ENCODE data around the gene PCAT6. TPM values are rescaled to one million over a fixed set of nuclear protein-coding genes. Genes with fewer than 3 reads are reported as not detected.

Gene PCAT6
- total and polyA plus RNA-seq, 2 experiments from 2014 or later = 7.2 to 28.1 TPM

DNA sequence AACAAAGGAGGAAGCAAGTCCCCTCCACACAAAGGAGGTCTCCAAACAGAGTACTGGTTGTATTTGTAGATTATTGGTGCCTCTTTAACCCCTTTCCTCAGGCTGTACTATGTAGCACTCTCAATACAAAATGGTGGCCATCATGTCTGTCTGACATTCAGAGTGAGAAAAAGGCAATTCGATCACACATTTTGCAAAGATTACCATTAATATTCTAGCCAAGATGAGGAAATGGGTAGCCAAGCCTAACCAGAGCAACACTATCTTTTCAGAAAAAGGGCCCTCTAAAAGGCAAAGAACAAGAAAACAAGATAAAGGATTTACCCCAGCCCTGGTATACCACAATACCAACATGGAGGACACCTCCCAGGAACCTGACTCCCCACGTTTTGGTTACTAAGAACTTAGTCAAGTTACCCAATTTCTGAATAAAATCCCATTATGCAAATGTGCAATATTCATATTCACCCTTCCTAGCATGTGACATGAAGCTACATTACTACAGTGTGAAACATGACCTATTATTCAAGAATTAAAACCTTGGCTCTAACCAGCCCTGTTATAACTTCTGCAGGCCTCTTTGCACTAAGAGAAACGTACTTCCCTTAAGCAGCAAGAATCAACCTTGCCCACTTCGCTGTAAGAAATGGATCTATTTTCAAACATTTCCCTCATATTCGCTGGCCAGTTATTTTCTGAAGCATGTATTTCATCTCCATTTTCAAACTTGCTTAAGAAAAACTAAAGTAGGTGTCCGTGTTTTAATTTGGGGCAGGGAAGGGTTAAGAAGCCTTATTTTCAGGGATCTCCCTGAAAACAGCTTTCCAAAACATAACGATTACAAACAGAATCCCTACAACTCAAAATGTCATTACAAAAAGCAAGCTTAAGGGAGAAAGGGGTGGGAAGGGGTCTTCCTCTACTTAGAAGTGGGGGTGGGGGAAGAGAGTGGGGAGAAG is 4.6 kb upstream of the PCAT6 start (continued):
- TF ChIP-seq, protein P1, sequence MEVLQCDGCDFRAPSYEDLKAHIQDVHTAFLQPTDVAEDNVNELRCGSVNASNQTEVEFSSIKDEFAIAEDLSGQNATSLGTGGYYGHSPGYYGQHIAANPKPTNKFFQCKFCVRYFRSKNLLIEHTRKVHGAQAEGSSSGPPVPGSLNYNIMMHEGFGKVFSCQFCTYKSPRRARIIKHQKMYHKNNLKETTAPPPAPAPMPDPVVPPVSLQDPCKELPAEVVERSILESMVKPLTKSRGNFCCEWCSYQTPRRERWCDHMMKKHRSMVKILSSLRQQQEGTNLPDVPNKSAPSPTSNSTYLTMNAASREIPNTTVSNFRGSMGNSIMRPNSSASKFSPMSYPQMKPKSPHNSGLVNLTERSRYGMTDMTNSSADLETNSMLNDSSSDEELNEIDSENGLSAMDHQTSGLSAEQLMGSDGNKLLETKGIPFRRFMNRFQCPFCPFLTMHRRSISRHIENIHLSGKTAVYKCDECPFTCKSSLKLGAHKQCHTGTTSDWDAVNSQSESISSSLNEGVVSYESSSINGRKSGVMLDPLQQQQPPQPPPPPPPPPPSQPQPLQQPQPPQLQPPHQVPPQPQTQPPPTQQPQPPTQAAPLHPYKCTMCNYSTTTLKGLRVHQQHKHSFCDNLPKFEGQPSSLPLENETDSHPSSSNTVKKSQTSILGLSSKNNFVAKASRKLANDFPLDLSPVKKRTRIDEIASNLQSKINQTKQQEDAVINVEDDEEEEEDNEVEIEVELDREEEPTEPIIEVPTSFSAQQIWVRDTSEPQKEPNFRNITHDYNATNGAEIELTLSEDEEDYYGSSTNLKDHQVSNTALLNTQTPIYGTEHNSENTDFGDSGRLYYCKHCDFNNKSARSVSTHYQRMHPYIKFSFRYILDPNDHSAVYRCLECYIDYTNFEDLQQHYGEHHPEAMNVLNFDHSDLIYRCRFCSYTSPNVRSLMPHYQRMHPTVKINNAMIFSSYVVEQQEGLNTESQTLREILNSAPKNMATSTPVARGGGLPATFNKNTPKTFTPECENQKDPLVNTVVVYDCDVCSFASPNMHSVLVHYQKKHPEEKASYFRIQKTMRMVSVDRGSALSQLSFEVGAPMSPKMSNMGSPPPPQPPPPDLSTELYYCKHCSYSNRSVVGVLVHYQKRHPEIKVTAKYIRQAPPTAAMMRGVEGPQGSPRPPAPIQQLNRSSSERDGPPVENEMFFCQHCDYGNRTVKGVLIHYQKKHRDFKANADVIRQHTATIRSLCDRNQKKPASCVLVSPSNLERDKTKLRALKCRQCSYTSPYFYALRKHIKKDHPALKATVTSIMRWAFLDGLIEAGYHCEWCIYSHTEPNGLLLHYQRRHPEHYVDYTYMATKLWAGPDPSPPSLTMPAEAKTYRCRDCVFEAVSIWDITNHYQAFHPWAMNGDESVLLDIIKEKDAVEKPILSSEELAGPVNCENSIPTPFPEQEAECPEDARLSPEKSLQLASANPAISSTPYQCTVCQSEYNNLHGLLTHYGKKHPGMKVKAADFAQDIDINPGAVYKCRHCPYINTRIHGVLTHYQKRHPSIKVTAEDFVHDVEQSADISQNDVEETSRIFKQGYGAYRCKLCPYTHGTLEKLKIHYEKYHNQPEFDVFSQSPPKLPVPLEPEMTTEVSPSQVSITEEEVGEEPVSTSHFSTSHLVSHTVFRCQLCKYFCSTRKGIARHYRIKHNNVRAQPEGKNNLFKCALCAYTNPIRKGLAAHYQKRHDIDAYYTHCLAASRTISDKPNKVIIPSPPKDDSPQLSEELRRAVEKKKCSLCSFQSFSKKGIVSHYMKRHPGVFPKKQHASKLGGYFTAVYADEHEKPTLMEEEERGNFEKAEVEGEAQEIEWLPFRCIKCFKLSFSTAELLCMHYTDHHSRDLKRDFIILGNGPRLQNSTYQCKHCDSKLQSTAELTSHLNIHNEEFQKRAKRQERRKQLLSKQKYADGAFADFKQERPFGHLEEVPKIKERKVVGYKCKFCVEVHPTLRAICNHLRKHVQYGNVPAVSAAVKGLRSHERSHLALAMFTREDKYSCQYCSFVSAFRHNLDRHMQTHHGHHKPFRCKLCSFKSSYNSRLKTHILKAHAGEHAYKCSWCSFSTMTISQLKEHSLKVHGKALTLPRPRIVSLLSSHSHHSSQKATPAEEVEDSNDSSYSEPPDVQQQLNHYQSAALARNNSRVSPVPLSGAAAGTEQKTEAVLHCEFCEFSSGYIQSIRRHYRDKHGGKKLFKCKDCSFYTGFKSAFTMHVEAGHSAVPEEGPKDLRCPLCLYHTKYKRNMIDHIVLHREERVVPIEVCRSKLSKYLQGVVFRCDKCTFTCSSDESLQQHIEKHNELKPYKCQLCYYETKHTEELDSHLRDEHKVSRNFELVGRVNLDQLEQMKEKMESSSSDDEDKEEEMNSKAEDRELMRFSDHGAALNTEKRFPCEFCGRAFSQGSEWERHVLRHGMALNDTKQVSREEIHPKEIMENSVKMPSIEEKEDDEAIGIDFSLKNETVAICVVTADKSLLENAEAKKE (CRISPR knock-in tag; IDR thresholded peaks at IDR 0.05) = no peak
- TF ChIP-seq EZH2phosphoT487 (IDR thresholded peaks at IDR 0.05; ENCODE audit: unreplicated experiment) (no peak), POLR2AphosphoS5 (IDR thresholded peaks at IDR 0.05; ENCODE audit: low read depth) (no peak), EZH2 (IDR thresholded peaks at IDR 0.05; ENCODE audit: low read depth, unreplicated experiment) (no peak), NANOG (IDR thresholded peaks at IDR 0.05; ENCODE audit: borderline replicate concordance) (no peak), ZNF114 (CRISPR knock-in tag; IDR thresholded peaks at IDR 0.05) (no peak)
- TF ChIP-seq, protein P2, sequence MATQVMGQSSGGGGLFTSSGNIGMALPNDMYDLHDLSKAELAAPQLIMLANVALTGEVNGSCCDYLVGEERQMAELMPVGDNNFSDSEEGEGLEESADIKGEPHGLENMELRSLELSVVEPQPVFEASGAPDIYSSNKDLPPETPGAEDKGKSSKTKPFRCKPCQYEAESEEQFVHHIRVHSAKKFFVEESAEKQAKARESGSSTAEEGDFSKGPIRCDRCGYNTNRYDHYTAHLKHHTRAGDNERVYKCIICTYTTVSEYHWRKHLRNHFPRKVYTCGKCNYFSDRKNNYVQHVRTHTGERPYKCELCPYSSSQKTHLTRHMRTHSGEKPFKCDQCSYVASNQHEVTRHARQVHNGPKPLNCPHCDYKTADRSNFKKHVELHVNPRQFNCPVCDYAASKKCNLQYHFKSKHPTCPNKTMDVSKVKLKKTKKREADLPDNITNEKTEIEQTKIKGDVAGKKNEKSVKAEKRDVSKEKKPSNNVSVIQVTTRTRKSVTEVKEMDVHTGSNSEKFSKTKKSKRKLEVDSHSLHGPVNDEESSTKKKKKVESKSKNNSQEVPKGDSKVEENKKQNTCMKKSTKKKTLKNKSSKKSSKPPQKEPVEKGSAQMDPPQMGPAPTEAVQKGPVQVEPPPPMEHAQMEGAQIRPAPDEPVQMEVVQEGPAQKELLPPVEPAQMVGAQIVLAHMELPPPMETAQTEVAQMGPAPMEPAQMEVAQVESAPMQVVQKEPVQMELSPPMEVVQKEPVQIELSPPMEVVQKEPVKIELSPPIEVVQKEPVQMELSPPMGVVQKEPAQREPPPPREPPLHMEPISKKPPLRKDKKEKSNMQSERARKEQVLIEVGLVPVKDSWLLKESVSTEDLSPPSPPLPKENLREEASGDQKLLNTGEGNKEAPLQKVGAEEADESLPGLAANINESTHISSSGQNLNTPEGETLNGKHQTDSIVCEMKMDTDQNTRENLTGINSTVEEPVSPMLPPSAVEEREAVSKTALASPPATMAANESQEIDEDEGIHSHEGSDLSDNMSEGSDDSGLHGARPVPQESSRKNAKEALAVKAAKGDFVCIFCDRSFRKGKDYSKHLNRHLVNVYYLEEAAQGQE (IDR thresholded peaks at IDR 0.05; ENCODE audit: unreplicated experiment) = no peak
